Mucosa of gallbladder (tissue), 1 donor: ENCODE data around the gene XRCC6. TPM values are rescaled to one million over a fixed set of nuclear protein-coding genes. Genes with fewer than 3 reads are reported as not detected.
"Not testable (repeated sequence)": the region's sequence is repeated elsewhere in the genome, so short reads cannot be mapped to it uniquely, and the experiment has no call there.

Source experiments
- DNase-seq: peaks from one replicate; pipeline ENCODE4 v3.0.0-alpha.2; 2020; ENCODE audit warnings: low spot score
- total RNA-seq: library from RNA; stranded (reverse); gene quantifications from one replicate; pipeline ENCODE4 v1.2.1, GENCODE V29; 2021
- donor health status: DM: no; HTN: no; CAD: no.

The XRCC6 gene
- total RNA-seq, 1 donor from 2014 or later, result 170 TPM

- not testable (repeated sequence) for DNase-seq
These were observed 65.8 kb downstream of the XRCC6 start for GRCh38 chr22:41686890-41687289.

- DNase-seq, result no peak
These were observed 66.8 kb downstream of the XRCC6 start for GRCh38 chr22:41687901-41688364.

- DNase-seq, result peak; percentile 92
These were observed 67.5 kb downstream of the XRCC6 start, which contains the start of gene SNU13 for GRCh38 chr22:41688365-41689211. TSS of gene SNU13 (minus strand) at chr22:41688867. CDS start at chr22:41688796, 71 bp downstream.

- no peak for DNase-seq
These were observed 69.4 kb downstream of the XRCC6 start for GRCh38 chr22:41690476-41690875.

- DNase-seq, result no peak
These were observed 74.1 kb downstream of the XRCC6 start for GRCh38 chr22:41695211-41695610.

- no peak for DNase-seq
These were observed 75.6 kb downstream of the XRCC6 start for GRCh38 chr22:41696703-41697102.

- peak; percentile 94 for DNase-seq
These were observed 76.2 kb downstream of the XRCC6 start for GRCh38 chr22:41697126-41697775.

- peak; percentile 88 for DNase-seq
These were observed 78.4 kb downstream of the XRCC6 start, which contains the start of gene MEI1 for GRCh38 chr22:41699264-41700107. TSS of gene MEI1 (plus strand) at chr22:41699503. CDS start at chr22:41699539, 36 bp downstream.

GRCh38 chr22:41700108-41700364 lies 78.9 kb downstream of the XRCC6 start:
- DNase-seq, result no peak

- DNase-seq, result no peak
These were observed 81.7 kb downstream of the XRCC6 start for GRCh38 chr22:41702763-41703162.

- DNase-seq, result no peak
These were observed 88.2 kb downstream of the XRCC6 start for GRCh38 chr22:41709341-41709740.

GRCh38 chr22:41713004-41713403 lies 91.9 kb downstream of the XRCC6 start:
- no peak for DNase-seq

Other genes with a start within 250 kb of the XRCC6 start
- gene TEF, start 239.4 kb upstream of the XRCC6 start, total RNA-seq, result 28.4 TPM
- gene TOB2, start 174.5 kb upstream of the XRCC6 start, total RNA-seq, result 131 TPM
- 29.1 TPM for gene PHF5A, start 152.6 kb upstream of the XRCC6 start, total RNA-seq
- 172 TPM for gene ACO2, start 152.2 kb upstream of the XRCC6 start, total RNA-seq
- 26.0 TPM for gene POLR3H, start 76.8 kb upstream of the XRCC6 start, total RNA-seq
- 3.7 TPM for gene CSDC2, start 60.3 kb upstream of the XRCC6 start, total RNA-seq
- gene PMM1, start 31.5 kb upstream of the XRCC6 start, total RNA-seq, result 80.4 TPM
- gene DESI1, start 252 bp upstream of the XRCC6 start, total RNA-seq, result 39.4 TPM
- 109 TPM for gene SNU13, start 67.6 kb downstream of the XRCC6 start, total RNA-seq
- gene MEI1, start 78.2 kb downstream of the XRCC6 start, total RNA-seq, result 1.4 TPM
- gene CCDC134, start 179.4 kb downstream of the XRCC6 start, total RNA-seq, result 10.2 TPM
- 257 TPM for gene SREBF2, start 211.8 kb downstream of the XRCC6 start, total RNA-seq